GM12878 (cell line): Measurements from ENCODE around the gene DCTN4.

Experiments used
- CBFB ChIP-seq: IDR thresholded peaks from 2 replicates; pipeline ENCODE4 v1.6.1; 2016; ENCODE audit warnings: antibody characterized with exemption, low read depth
- CEBPB ChIP-seq, 2 experiments: fragments of 150-350 bp in 1 of 2; IDR thresholded peaks; 2 replicates each; pipeline ENCODE4 v1.6.1; 2012 to 2014; ENCODE audit warnings: low read depth in 2 of 2, low read length in 2 of 2, borderline replicate concordance in 1 of 2, inconsistent platforms in 1 of 2
- CTCF ChIP-seq, 3 experiments: IDR thresholded peaks in 2 of 3; conservative IDR thresholded peaks in 1 of 3; 2 replicates each; pipeline ENCODE4 v1.5.1; 2011; ENCODE audit warnings: low read depth in 3 of 3, low read length in 3 of 3, mild to moderate bottlenecking in 3 of 3, control low read depth in 2 of 3, moderate library complexity in 2 of 3, inconsistent platforms in 1 of 3, mixed read lengths in 1 of 3; ENCODE audit not compliant: control insufficient read depth in 2 of 3, insufficient read depth in 1 of 3; ENCODE audit errors: extremely low read depth in 1 of 3
- MXI1 ChIP-seq: fragments of 150-350 bp; IDR thresholded peaks from 2 replicates; pipeline ENCODE4 v1.6.1; 2011; ENCODE audit warnings: low read depth, mild to moderate bottlenecking, inconsistent platforms, low read length, improper control_type of control experiment
- POU2F2 ChIP-seq: IDR thresholded peaks from 3 replicates; pipeline ENCODE4 v1.6.1; 2011; ENCODE audit warnings: low read depth, mild to moderate bottlenecking, low read length, borderline replicate concordance
- TAF1 ChIP-seq: IDR thresholded peaks from 2 replicates; pipeline ENCODE4 v1.6.1; 2011; ENCODE audit warnings: mild to moderate bottlenecking, low read depth, low read length, borderline replicate concordance

GRCh38 chr5:150774145-150774544, 15.3 kb upstream of the DCTN4 start:
- TF ChIP-seq CTCF (IDR thresholded peaks at IDR 0.05 in 2 of 3, conservative IDR thresholded peaks at IDR 0.05 in 1 of 3; ENCODE audit: control insufficient read depth in 2 of 3, extremely low read depth in 1 of 3, insufficient read depth in 1 of 3, low read depth in 3 of 3, low read length in 3 of 3) (no peak), CEBPB (IDR thresholded peaks at IDR 0.05; ENCODE audit: borderline replicate concordance in 1 of 2, low read depth in 2 of 2, low read length in 2 of 2) (no peak), CBFB (no peak), TAF1 (no peak), POU2F2 (no peak), MXI1 (no peak)
